Measurements from ENCODE around the gene FBXL20. TPM values are rescaled to one million over a fixed set of nuclear protein-coding genes. Genes with fewer than 3 reads are reported as not detected.

FBXL20 gene
- total RNA-seq, 2 experiments from 2014 or later = 14.2 to 15.4 TPM

Other genes starting within 250 kb of the FBXL20 start
- 1 to 10 TPM; 1.2 to 1.4 TPM for gene PLXDC1, start 250.0 kb downstream of the FBXL20 start, total RNA-seq
- gene ARL5C, start 235.5 kb downstream of the FBXL20 start, total RNA-seq = not detected
- 1 to 10 TPM; 5.3 to 5.9 TPM for gene CACNB1, start 204.0 kb downstream of the FBXL20 start, total RNA-seq
- 1,000 to 10,000 TPM; 3,280 to 3,392 TPM for gene RPL19, start 201.3 kb downstream of the FBXL20 start, total RNA-seq
- gene STAC2, start 175.7 kb downstream of the FBXL20 start, total RNA-seq = not detected
- 10 to 100 TPM; 52.4 to 56.1 TPM for gene MED1, start 49.6 kb upstream of the FBXL20 start, total RNA-seq
- gene CDK12, start 59.9 kb upstream of the FBXL20 start, total RNA-seq = 10 to 100 TPM; 49.8 to 51.0 TPM
- gene NEUROD2, start 206.3 kb upstream of the FBXL20 start, total RNA-seq = not detected
- gene PPP1R1B, start 225.3 kb upstream of the FBXL20 start, total RNA-seq = under 1 TPM in 1 of 2 experiments, not detected in 1; 0.14 TPM
- gene STARD3, start 235.5 kb upstream of the FBXL20 start, total RNA-seq = 10 to 100 TPM; 56.1 to 56.8 TPM

Measured in activated naive CD4-positive, alpha-beta T cell treated with anti-CD3 and anti-CD28 coated beads for 36 hours (primary cell).